Subcutaneous abdominal adipose tissue (tissue), 5 donors: ENCODE measurements around the gene ECHS1.

Experiments
- H3K27ac ChIP-seq: one replicate; pipeline ENCODE4 v1.7.0; 2013; ENCODE audit warnings: low read depth, mild to moderate bottlenecking, inconsistent platforms, low read length, moderate library complexity
- H3K27me3 ChIP-seq, 5 donors: one replicate each; pipeline ENCODE4 v1.7.0; 2013; ENCODE audit warnings: low read length in 5 of 5, inconsistent platforms in 1 of 5; ENCODE audit not compliant: control insufficient read depth in 5 of 5, insufficient read depth in 4 of 5
- H3K36me3 ChIP-seq, 5 donors: one replicate each; pipeline ENCODE4 v1.7.0; 2013; ENCODE audit warnings: low read length in 5 of 5; ENCODE audit not compliant: control insufficient read depth in 5 of 5, insufficient read depth in 5 of 5
- H3K4me1 ChIP-seq, 5 donors: one replicate each; pipeline ENCODE4 v1.7.0; 2013; ENCODE audit warnings: low read length in 5 of 5, mild to moderate bottlenecking in 3 of 5, moderate library complexity in 1 of 5; ENCODE audit not compliant: control insufficient read depth in 5 of 5, insufficient read depth in 5 of 5
- H3K4me3 ChIP-seq, 5 donors: one replicate each; pipeline ENCODE4 v1.7.0; 2013; ENCODE audit warnings: low read length in 5 of 5, low read depth in 1 of 5
- H3K9ac ChIP-seq, 5 donors: one replicate each; pipeline ENCODE4 v1.7.0; 2013; ENCODE audit warnings: low read length in 5 of 5, mild to moderate bottlenecking in 4 of 5, moderate library complexity in 3 of 5
- H3K9me3 ChIP-seq, 5 donors: one replicate each; pipeline ENCODE4 v1.7.0; 2013; ENCODE audit warnings: low read length in 5 of 5; ENCODE audit not compliant: control insufficient read depth in 5 of 5
- donor health status: healthy.
- donor health status: healthy.
- donor health status: healthy.
- donor health status: healthy.
- donor health status: healthy.

ECHS1 gene

DNA sequence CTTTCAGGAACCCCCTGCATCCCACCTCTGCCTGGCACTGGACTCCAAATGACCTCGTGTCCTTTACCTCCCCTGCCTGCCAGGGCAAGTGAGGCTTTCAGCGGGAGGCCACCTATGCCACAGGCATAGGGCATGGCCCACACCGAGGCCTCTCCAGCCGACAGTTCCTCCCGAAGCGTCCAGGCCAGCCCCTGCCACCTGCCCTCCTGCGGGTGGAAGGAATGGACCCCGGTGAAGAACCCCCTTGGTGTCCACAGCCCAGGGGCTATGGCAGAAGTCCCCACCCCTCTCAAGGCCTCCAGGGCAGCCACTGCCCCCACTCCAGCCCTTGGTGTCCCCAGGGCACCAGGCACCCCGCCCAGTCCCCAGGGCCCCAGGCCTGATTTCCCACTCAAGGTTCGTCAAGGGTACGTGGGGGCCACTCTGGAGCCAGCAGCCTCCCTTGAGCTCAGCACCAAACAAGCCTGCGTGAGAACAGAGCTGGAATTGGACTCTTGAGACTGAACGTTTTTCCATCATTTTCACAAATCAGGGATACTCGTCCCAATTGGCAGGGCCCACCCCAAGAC lies 18.4 kb downstream of the ECHS1 start:
- no peak overlapping the region for H3K27ac ChIP-seq
- H3K4me3 ChIP-seq: no peak overlapping the region
- H3K4me1 ChIP-seq: peaks cover 0 to 46% (median 20%) of the 10 kb centered on the region in 5 donors
- peaks cover 6 to 14% (median 9%) of the 10 kb centered on the region in 5 donors for H3K27me3 ChIP-seq
- no peak overlapping the region for H3K9ac ChIP-seq
- H3K9me3 ChIP-seq: no peaks in the 10 kb centered on the region
- H3K36me3 ChIP-seq: peaks cover 0 to 9% (median 0%) of the 10 kb centered on the region in 5 donors

DNA sequence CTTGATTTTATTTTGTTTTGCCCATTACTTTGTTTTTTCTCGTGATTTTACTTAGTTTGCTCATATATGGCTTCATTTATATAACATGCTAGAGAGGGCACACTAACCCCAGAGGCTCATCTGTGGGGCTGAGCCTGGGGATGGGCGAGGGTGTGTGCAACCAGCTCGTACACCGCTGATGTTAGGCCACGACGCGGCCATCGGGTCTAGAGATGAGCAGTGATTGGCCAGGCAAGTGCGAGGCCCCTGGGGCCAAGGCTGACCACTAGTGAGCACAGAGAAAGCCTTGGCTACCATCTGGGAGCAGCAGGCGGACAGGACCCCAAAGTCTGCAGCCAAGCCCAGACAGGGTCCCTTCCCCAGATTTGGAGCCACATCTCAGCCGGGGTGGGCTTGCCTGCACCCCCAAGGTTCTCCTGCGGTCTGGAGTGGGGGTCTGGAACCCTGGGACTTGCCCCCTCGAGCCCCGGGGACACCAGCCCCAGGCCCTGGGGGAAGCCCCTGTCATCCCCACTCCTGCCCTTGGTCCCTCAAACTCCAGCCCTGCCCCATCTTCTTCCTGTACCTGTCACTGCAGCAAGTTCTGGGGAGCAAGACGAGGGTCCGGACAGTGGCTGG lies 19.1 kb downstream of the ECHS1 start:
- H3K27ac ChIP-seq: no peak overlapping the region
- H3K27me3 ChIP-seq: peaks cover 6 to 19% (median 15%) of the 10 kb centered on the region in 5 donors
- H3K4me3 ChIP-seq: no peak overlapping the region
- H3K9ac ChIP-seq: no peak overlapping the region
- H3K4me1 ChIP-seq: peaks cover 0 to 39% (median 20%) of the 10 kb centered on the region in 5 donors
- no peaks in the 10 kb centered on the region for H3K9me3 ChIP-seq
- peaks cover 0 to 9% (median 0%) of the 10 kb centered on the region in 5 donors for H3K36me3 ChIP-seq

DNA sequence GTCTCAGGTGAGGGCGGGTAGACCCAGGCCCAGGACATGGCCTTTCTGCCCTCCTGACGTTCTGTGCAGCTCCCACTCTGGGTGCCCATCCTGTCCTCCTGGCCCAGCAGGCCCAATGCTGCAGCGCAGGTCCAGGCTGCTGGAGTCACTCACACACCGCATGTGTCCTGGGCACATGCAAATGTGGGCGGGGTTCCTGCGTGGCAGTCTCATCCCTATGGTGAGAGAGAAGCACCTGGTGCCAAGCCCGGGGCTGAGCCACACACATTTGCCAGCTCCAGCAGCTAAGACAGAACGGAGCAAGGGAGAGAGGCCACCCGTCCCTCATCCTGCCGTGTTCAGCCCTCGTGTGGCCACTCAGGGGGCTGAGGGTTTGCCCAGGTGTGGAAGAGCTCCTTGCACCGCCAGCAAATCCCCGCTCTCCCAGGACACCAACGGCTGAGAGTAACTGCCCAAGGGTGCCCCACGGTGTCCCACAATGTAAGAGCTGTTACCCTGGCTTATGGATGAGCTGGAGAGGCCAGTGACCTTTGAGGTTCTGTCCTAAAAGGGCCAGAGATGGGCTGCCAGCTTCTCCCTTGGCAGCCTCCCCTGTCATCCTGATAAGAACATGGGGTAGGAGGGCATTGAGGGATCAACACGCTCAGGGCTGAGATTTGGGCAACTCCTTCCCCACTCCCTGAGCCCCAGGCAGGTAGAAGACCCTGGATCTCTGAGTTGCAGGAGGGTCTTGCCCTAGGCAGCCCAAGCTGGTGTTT lies 19.8 kb downstream of the ECHS1 start:
- Histone ChIP-seq H3K4me3 (no peak overlapping the region), H3K9ac (no peak overlapping the region), H3K9me3 (no peaks in the 10 kb centered on the region), H3K27ac (no peak overlapping the region), H3K36me3 (peaks cover 0 to 9% (median 0%) of the 10 kb centered on the region in 5 donors), H3K4me1 (peaks cover 0 to 33% (median 20%) of the 10 kb centered on the region in 5 donors), H3K27me3 (peaks cover 6 to 20% (median 17%) of the 10 kb centered on the region in 5 donors)

GRCh38 chr10:133351408-133352318 lies 21.5 kb downstream of the ECHS1 start:
- Histone ChIP-seq H3K27ac (no peak overlapping the region), H3K4me3 (no peak overlapping the region), H3K9ac (no peak overlapping the region), H3K9me3 (no peaks in the 10 kb centered on the region), H3K36me3 (peaks cover 0 to 9% (median 0%) of the 10 kb centered on the region in 5 donors), H3K4me1 (peaks cover 0 to 26% (median 13%) of the 10 kb centered on the region in 5 donors), H3K27me3 (peaks cover 6 to 32% (median 24%) of the 10 kb centered on the region in 5 donors)

GRCh38 chr10:133350950-133351329 lies 22.2 kb downstream of the ECHS1 start:
- H3K4me1 ChIP-seq: peaks cover 0 to 18% (median 6%) of the 10 kb centered on the region in 5 donors
- no peak overlapping the region for H3K27ac ChIP-seq
- no peak overlapping the region for H3K4me3 ChIP-seq

DNA sequence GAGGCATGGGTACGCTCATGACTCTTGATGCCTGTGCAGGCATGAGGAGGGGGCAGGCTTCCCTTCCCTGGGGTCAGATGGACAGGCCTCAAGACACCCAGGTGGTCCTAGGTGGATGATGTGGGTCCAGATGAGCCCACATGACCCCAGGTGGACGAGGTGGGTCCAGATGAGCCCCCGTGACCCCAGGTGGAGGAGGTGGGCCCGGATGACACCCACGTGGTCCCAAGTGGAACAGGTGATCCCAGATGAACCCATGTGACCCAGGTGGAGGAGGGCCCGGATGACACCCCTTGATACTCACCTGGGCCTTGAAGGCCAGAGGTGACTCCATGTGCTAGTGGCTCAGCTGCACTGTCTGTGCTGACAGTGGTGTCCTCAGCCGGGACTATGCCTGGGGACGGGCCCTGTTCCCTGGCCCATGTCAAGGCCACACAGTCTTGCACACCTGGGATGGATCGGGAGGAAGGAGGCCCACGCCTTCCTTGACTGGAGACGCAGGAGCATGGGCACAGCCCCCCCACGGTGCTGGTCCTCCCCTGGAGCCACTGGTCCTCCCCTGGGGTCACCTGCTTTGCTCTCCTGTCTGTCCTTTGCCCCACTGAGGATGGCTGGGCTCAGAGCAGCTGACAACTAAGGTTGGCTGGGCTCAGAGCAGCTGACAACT lies 22.7 kb downstream of the ECHS1 start:
- H3K27me3 ChIP-seq: peaks cover 6 to 41% (median 26%) of the 10 kb centered on the region in 5 donors
- peaks cover 0 to 14% (median 4%) of the 10 kb centered on the region in 5 donors for H3K4me1 ChIP-seq
- H3K4me3 ChIP-seq: no peak overlapping the region

More at GRCh38 chr10:133350950-133351329, 22.2 kb downstream of the ECHS1 start:
- H3K27me3 ChIP-seq: peaks cover 6 to 38% (median 26%) of the 10 kb centered on the region in 5 donors
- H3K9me3 ChIP-seq: no peaks in the 10 kb centered on the region
- H3K36me3 ChIP-seq: peaks cover 0 to 9% (median 0%) of the 10 kb centered on the region in 5 donors
- H3K9ac ChIP-seq: peak overlapping the region in 1 of 5 donors; percentile 11

DNA sequence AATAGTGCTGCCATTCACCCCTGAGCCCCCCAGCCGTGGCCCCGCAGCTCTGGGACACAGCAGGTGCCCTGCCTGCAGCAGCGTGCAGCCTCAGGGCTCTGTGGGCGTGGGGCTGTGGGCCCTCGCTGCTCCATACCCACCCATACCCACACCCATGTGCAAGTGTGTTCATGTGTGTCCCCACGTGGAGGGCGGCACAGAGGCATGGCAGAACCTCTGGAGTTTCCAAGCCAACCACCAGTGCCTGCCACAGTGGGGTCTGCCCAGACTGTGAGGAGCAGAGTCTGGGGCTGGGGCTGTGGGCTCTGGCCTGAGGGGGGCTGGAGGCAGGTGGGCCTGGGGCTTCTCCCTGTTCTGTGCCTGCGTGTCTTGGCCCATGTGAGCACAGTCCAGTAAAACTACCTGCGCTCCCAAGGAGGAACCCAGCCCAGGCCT lies 23.6 kb downstream of the ECHS1 start:
- no peak overlapping the region for H3K4me3 ChIP-seq
- peaks cover 0 to 3% (median 0%) of the 10 kb centered on the region in 5 donors for H3K36me3 ChIP-seq
- no peaks in the 10 kb centered on the region for H3K9me3 ChIP-seq
- H3K9ac ChIP-seq: no peak overlapping the region
- H3K4me1 ChIP-seq: peaks cover 0 to 14% (median 4%) of the 10 kb centered on the region in 5 donors
- H3K27ac ChIP-seq: no peak overlapping the region
- peaks cover 6 to 45% (median 31%) of the 10 kb centered on the region in 5 donors for H3K27me3 ChIP-seq

More for the DNA sequence above, 22.7 kb downstream of the ECHS1 start:
- H3K9me3 ChIP-seq: no peaks in the 10 kb centered on the region
- H3K36me3 ChIP-seq: peaks cover 0 to 9% (median 0%) of the 10 kb centered on the region in 5 donors
- peak overlapping the region in 1 of 5 donors; percentile 11 for H3K9ac ChIP-seq
- no peak overlapping the region for H3K27ac ChIP-seq

- no peak overlapping the region for H3K4me3 ChIP-seq
- peaks cover 6 to 47% (median 33%) of the 10 kb centered on the region in 5 donors for H3K27me3 ChIP-seq
- H3K27ac ChIP-seq: no peak overlapping the region
- no peaks in the 10 kb centered on the region for H3K9me3 ChIP-seq
- no peaks in the 10 kb centered on the region for H3K36me3 ChIP-seq
- H3K9ac ChIP-seq: no peak overlapping the region
- H3K4me1 ChIP-seq: peaks cover 0 to 14% (median 4%) of the 10 kb centered on the region in 5 donors
Measured at GRCh38 chr10:133349160-133349568, 24.0 kb downstream of the ECHS1 start.
